NCI-H774 (cell line): ENCODE measurements around the gene TADA2A.
A peak's percentile ranks its signal among the peaks of the same experiment; 100 is the strongest.

ENCODE experiments used
- DNase-seq: peaks from one replicate; lab custom pipeline; 2025; lab: John Stamatoyannopoulos, UW

TADA2A gene, protein sequence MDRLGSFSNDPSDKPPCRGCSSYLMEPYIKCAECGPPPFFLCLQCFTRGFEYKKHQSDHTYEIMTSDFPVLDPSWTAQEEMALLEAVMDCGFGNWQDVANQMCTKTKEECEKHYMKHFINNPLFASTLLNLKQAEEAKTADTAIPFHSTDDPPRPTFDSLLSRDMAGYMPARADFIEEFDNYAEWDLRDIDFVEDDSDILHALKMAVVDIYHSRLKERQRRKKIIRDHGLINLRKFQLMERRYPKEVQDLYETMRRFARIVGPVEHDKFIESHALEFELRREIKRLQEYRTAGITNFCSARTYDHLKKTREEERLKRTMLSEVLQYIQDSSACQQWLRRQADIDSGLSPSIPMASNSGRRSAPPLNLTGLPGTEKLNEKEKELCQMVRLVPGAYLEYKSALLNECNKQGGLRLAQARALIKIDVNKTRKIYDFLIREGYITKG

DNA sequence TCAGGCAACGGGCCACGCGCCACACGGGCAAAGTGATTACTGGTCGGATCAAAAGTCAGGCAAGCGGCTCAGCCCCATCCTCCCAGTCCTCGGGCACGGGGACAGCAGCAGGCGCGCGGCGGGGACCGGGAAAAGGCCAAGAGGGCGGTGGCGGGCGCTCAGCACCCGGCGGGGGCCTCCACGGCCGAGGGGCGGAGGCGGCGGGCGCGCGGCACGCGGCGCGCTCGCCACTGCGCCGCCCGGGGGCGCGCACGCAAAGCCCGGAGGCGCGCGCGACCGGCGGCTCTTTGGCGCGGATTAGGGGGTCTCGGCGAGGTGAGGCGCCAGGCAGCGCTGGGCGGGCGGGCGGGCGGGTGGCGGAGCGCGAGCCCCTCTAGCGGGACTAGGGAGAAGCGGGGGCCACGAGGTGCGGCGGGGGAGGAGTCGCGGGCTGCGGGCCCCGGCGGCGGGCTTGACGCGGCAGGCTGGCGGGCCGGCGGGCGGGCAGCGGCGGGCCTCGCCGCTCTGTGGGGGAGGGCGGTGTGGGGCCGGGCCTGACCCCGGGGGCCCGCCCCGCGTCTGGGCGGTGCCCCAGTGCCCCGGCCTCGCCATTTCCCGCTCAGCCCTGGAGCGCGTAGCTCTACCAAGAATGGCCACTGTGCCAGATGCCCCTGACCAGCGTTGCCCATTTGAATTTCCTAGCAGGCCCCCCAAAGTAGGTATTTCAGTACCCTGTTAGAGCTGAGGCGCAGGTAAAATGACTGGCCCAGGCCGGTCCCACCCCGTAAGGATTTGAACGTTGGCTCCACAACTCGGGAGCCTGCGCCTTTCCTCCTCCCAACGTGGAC, at the start of gene TADA2A, which contains the start of gene ACACA:
TSS of gene TADA2A (plus strand) at position 252 of the 827 bp plus-strand sequence. CDS start 4,480 bp downstream, outside the sequence.
TSS of gene ACACA (minus strand) at position 202 of the 827 bp plus-strand sequence. CDS start 537 bp downstream, outside the sequence.
- DNase-seq: peak; percentile 95

DNA sequence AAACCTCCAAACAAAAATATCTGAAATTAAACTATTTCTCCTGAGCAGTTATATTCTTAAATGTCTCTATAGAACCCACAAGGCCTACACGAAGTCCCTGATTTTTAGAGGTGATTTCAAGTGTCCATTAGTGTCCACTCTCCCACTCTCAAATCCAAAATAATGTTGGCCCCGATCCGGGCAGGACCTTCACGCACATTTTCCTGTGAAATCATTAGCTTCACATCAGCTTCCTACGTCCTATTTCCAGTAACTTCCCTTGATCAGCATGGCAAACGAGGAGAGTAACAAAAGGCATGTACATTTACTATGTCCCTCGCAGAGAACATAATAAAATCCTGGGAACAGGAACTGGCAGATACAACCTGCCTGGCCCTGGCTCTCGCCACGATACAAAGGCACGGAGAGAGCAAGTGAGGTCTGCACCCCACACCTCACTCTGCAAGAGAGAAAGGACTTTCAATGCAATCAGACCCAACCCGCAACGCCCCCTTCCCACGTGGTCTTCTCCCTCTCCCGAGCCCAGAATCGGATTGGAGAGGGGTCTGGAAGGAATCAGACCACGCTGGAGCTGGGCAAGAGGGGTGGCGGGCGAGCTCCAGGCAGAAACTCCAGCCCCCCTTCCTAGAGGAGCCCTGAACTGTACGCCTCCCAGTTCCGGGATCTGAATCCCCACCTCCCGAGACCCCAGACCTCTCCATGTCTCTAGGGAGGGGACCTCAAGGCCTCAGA, 48.4 kb upstream of the TADA2A start:
- peak; percentile 64 for DNase-seq

DNA sequence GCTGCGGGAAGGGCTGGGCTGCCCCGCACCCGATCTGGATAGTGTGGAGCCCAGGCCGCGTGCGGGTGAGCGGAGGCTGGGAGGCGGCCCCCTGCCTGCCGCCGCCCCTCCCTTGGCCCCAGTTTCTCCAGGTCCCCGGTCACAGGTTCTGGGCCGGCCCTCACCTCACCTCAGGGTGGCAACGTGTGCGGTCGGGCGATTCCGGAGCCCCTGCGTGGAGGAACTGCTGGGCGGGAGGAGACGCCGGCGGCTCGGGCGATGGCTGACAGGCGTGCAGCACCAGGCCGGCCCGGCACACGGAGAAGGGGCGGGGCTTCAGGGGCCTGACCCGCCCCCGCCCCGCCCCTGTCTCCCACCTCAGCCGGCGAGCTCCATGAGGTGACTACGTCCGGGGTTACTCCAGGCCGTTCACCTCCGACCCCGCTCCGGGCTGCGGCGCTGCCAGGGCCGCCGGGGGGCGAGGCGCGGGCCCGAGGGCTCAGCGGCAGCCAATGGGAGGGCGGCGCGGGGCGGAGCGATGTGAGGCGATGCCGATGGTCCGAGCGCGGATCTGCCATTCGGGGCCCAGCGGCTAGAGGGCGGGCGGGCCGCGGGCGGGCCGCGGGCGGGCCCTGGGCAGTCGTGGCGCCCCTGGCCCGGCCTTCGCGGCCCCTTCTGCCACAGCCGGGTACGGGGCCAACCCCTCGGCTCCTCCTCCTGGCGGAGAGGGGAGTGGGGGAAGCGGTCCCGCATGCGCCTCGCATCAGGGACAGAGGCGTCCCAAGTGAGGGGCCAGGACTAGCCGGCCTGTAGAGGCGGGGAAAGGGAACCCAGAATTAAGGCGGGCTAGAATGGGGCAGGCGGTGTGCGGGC, 47.6 kb upstream of the TADA2A start:
- peak; percentile 100 for DNase-seq

DNA sequence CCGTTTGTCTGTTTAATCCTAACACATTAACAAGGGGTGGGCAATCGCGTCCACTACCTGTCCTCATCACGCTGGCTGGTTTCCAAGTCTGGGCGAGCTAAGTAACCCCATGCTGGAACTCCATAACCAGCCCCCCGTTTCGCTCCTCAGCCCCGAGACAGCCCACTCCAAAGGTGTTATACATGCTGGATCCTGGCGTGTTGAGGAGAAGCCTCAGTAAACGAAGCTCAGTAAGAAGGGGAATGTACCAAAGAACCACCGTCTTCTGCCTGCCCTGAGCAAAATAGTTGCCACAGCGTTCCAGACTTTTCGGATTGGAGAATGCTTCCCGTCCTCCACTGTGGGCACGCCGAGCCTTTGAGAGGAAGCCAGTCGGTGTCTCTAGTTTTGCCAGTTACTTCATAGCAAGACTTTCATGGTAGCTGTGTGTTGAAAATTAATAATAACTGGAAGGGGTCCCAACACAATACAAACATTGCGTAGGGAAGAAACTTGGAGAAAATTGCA, 47.0 kb upstream of the TADA2A start:
- no peak for DNase-seq

DNA sequence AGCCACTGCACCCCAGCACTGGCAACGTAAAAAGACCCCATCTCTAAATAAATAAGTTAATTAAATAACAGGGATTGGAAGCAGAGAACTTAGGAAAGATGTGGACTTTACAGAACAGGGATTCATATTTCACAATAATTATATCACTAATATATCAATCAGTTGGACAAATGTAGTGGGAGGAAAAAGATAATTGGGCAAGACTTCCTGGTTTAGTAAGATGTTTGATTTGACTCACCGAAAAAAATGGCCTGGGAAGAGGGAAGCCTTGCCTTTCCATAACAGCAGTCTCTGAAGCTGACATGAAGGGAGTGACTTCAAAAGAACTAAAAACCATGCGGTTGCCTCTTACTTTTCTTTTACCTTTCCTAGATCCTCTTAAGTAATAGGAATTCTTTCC, 46.1 kb upstream of the TADA2A start:
- no peak for DNase-seq

DNA sequence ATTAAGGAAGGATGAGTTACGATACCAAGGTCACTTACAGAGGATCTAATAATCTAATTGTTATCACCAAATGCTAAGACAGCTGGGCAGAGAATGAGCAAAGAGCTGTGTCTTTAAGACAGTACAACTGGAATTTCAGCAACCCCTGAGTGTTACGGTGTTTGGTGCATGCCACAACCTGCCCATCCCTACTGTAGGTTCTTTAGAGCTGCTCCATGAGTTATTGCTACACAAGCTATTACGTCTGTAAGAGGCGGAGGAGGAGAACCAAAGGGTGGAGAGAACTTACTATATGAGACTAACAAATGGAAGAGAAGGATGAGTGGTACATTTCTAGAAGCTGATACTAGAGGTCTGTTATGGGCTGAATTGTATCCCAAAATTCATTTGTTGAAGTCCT, 45.1 kb upstream of the TADA2A start:
- DNase-seq: no peak

DNA sequence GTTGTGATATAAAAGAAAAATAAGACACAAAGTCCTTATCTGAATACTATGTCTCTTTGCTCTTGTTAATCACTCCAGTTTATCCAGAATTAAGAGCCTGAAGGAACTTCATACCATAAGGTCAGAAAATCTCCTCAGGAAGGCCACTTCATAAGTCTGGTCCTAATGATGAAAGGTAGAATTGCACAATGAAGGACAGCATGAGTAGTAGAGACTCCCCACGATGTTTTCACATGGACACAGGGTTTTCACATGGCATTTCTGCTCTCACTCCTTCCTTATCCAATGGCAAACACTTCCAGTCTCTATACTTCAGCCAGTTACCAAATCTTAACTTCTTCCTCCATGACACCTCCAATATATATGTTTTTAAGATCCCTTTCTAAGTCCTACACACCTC, 41.1 kb upstream of the TADA2A start:
- no peak for DNase-seq

DNA sequence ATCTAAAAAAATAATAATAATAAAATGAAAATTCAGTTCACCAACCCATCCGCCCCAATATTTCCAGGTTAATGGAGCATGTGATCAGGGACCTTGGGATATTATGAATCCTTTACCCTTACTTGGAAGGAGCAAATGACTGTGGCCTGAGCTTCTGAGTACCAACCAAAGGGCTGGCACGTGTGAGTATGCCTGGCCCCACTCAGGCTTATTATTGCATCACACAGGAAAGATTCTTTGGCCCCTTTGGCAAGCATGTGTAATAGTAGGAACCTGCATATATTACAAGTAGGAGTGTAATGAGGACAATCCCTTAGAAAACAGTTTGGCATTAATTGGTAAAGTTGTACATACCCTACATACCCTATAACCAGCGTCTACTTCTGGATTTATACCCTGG, 38.1 kb upstream of the TADA2A start:
- DNase-seq: no peak

DNA sequence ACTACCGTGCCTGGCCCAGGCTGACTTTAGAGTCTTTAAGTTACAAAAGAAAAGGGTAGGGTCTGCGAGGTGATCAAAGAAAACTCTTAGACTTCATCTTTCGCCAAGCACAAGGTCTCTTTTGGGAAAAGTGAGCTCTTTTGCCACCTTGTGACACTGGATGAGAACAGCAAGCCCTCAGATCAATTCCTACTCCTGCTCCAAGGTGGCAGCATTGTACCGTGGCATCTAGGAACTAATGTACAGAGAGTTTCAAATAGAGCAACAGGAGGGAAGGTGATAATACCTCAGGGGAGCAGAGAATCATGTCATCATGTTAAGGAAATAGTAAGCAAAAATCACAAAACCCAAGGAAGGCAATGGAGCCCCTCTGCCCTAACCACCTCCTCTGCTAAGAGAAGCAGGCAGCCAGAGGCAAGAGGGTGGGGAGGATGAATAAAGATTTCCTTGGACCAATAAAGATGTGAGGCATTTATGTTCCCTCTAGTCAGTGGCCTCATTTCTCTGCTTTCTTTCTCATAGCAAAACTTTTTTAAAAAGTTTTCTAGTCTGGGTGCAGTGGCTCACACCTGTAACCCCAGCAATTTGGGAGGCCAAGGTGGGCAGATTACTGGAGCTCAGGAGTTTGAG, 33.0 kb upstream of the TADA2A start:
- peak; percentile 88 for DNase-seq

DNA sequence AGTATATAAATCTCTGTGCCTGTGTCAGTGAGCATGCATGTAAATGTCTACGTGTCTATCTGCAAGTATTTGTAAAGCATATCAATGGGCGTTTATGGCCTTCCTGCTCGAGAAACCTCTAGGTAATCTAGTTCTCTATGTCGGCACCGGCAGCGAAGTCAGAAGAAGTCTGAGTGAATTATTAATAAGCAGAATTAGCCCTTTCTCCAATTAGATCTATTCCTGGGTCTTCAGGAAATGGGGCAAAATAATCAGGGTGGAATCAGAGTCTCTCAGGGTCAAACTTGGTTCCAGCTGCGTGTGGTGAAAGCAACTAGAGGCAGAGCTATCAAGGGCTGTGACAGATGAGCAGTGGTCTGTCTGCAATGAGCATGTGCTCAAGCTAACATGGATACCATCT, 31.0 kb upstream of the TADA2A start, which contains the start of gene C17orf78:
TSS of gene C17orf78 (plus strand) at position 280 of the 400 bp plus-strand sequence. CDS start at position 388, 108 bp downstream.
- DNase-seq: no peak

DNA sequence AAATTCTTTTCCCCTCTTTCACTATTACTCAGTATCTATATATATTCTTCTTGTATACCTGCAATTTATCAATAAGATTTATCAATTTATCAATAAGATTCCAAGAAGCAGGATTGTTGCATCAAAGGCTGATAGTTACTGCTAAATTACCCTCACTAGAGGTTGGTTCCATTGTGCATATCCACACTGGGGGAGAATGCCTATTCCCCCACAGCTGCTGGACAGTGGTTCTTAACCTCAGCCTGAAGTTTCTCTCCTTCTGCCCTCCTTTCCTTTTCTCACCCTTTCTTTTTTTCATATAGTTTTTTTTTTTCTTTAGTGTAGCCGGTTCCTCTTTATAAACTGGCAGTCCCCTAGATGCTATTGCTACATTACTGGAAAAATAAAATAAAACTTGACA, 24.6 kb upstream of the TADA2A start:
- no peak for DNase-seq

DNA sequence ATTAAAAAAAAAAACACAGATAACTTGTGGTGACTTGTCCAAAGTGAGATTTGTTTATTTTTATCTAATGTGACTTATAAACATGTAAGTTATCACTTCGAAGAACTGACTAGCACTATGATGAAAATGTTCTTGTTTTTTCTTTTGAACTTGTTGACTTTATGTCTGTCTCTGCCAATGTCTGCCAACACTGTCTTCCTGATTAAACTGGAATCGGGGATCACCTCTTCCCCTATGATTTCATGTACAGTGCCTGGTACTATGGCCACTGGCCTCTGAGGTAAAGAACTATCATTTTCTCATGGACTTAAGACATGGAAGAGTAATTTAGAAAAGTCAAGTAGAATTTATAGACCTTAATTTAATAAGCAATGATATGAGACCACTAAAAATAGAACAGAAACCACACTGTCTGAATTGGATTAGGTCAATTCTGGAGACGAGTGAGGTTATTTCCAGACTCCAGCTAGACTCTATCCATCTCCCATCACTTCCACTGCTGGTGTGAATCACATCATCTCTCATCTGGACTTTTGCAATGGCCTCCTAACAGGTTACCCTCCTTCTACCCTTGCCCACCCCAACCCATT, 22.0 kb upstream of the TADA2A start:
- no peak for DNase-seq

DNA sequence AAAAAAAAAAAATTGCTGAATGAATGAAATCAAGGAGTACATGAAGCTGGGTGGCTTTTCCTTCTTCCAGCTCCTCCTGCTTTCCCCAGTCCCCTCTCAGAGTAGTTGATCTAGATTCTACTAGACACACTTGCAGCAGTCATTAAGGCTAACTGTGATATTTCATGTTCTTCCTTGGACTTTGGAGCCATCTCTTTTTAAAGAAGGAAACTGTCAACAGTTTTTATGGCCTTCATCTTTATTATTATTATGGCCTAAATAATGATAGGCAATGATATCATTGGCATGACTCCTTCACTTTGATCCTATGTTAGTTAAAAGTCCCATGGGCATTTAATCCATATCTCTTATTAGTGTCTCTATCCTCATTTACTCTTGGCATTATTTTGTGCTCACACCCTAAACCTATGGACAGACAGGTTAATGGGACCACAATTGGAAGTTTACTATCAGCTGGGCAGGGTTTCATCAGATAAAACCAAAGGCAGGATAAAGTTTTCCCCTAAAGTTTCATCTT, 21.2 kb upstream of the TADA2A start:
- DNase-seq: no peak

DNA sequence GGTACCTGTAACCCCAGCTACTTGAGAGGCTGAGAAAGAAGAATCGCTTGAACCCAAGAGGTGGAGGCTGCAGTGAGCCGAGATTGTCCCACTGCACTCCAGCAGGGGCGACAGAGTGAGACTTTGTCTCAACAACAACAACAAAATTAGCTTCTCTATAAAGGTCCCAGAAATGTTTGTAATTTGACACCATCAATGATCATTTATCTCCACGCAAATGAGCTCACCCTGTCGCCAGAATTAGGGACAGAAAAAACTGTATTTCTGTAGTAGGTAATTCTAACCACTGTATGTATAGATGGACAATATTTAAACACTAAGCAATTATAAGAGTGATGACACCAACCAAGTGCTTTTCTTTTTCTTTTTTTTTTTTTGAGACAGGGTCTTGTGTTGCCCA, 20.2 kb upstream of the TADA2A start:
- no peak for DNase-seq

DNA sequence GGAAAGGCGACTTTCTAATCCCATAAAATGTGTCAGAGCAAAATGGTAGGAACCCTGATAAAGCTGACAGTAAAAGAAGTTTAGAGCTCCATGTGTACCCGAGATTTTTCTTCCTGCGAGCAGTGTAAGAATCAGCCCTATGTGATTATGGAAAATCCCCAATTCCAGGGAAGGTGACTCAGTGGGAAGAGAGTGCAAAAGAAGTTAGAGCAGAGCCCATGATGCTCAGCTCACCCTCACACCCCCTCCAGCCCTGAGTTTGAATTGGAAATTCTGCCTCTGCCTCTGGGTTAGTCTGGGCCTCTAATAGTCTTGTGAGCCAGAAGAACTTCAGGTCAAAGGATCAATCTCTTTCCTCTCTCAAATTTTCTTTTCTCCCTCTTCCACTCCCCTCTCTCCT, 18.4 kb upstream of the TADA2A start:
- DNase-seq: no peak

DNA sequence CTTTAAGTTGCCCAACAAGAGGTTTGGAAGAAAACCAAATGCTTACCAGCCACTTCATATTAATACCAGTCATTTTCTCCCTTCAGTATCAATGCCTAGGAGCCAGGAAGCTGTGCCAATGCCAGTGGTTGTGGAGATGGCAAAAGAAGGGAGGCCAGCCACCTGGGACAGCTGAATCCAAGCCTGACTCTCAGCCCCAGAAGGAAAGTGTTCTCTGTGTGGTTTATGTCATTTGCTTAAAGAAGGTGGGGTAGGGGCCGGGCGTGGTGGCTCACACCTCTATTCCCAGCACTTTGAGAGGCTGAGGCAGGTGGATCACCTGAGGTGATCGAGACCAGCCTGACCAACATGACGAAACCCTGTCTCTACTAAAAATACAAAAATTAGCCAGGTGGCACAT, 17.5 kb upstream of the TADA2A start:
- no peak for DNase-seq

DNA sequence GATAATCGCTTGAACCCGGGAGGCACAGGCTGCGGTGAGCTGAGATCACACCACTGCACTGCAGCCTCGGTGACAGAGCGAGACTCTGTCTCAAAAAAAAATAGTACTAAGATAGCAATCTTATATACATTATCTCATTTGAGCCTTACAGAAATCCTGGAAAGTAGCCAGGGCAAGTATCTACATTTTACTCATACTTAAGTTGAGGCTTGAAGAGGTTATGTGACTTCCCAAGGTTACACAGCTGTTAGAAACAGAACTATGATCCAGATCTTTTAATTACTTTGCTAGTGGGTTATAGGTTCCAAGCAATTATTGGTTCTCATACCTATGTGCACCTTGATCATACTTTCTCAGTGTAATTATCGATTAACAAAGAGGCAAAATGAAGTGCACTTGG, 15.5 kb upstream of the TADA2A start:
- DNase-seq: no peak

DNA sequence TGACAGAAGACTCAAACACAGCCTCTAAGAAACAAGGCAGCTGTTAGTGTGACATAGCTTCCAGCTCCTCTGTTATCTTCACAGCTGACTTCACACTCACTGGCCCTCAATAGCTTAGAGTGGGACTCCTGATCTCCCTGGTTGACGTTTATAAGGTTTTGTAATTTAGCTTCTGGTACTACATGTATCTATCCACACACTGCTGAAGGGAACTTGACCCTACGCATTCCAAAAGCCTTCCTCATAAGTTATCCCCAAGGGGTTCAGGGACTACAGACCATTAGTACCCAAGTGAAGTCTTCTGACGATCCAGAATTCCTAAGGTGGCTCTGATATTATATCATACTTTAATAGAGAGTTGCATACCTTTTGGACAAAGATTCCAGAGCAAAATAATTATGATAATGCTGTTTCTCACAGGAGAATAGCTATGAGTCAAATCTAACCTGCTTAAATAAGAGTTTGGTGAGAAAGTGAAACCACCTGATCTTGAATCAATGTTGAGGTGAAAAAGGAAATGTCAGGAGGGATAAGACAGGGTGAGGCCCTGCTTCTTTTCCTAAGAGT, 14.6 kb upstream of the TADA2A start:
- DNase-seq: no peak

DNA sequence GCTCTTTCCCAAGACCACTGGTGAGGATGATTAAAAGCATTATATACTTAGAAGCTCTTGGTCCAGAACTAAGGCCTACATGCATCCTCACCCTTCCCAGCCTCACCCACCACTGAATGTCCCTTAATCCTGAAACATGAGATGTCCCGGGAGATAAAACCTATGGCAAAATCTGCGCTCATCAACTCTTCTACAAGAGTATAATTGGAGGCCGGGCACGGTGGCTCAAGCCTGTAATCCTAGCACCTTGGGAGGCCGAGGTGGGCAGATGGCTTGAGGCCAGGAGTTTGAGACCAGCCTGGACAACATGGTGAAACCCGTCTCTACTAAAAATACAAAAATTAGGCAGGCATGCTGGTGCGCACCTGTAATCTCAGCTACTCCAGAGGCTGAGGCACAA, 13.3 kb upstream of the TADA2A start:
- DNase-seq: no peak
